ENCODE measurements around the gene KLK2.

DNA sequence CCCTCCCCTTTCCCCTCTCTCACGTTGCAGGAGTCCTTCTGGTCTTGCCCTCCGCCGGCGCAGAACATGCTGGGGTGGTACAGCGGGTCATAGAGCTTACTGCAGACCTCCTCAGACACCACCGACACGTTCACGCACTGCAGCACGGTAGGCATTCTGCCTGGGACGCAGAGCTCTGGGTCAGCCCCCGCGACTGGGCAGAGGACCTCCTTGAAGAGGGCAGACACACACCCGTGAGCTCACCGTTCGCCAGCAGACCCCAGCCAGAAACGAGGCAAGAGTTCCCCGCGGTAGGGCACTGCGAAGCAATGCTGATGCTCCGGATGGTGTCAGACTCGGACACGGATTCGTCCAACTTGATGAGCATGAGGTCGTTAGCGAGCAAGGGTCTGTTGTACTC is 35.1 kb downstream of the KLK2 start:
- TF ChIP-seq KDM5A (IDR thresholded peaks at IDR 0.05; ENCODE audit: borderline replicate concordance, low read length) (no peak), CTCF (CRISPR knock-in tag; IDR thresholded peaks at IDR 0.05) (no peak), FOXA1 (IDR thresholded peaks at IDR 0.05) (no peak), FOXA1 (CRISPR knock-in tag; IDR thresholded peaks at IDR 0.05) (no peak), ZFP37 (CRISPR knock-in tag; IDR thresholded peaks at IDR 0.05; ENCODE audit: borderline replicate concordance) (no peak), NFIC (IDR thresholded peaks at IDR 0.05; ENCODE audit: low read length) (no peak), BRF2 (CRISPR knock-in tag; IDR thresholded peaks at IDR 0.05) (no peak), SRF (IDR thresholded peaks at IDR 0.05; ENCODE audit: low read depth, low read length) (no peak), MYC (CRISPR knock-in tag; IDR thresholded peaks at IDR 0.05; ENCODE audit: borderline replicate concordance) (no peak), RAD21 (CRISPR knock-in tag; IDR thresholded peaks at IDR 0.05) (no peak), RFX5 (IDR thresholded peaks at IDR 0.05; ENCODE audit: low read depth, low read length) (no peak), CHD2 (IDR thresholded peaks at IDR 0.05; ENCODE audit: low read depth, low read length) (no peak), POLR2AphosphoS5 (IDR thresholded peaks at IDR 0.05; ENCODE audit: low read depth, low read length) (no peak)
- TF ChIP-seq, protein P1, sequence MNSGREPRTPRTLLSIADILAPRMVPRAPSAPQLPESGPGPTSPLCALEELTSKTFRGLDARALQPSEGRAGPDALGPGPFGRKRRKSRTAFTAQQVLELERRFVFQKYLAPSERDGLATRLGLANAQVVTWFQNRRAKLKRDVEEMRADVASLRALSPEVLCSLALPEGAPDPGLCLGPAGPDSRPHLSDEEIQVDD (CRISPR knock-in tag; IDR thresholded peaks at IDR 0.05; ENCODE audit: borderline replicate concordance) = no peak
- TF ChIP-seq, protein P2, sequence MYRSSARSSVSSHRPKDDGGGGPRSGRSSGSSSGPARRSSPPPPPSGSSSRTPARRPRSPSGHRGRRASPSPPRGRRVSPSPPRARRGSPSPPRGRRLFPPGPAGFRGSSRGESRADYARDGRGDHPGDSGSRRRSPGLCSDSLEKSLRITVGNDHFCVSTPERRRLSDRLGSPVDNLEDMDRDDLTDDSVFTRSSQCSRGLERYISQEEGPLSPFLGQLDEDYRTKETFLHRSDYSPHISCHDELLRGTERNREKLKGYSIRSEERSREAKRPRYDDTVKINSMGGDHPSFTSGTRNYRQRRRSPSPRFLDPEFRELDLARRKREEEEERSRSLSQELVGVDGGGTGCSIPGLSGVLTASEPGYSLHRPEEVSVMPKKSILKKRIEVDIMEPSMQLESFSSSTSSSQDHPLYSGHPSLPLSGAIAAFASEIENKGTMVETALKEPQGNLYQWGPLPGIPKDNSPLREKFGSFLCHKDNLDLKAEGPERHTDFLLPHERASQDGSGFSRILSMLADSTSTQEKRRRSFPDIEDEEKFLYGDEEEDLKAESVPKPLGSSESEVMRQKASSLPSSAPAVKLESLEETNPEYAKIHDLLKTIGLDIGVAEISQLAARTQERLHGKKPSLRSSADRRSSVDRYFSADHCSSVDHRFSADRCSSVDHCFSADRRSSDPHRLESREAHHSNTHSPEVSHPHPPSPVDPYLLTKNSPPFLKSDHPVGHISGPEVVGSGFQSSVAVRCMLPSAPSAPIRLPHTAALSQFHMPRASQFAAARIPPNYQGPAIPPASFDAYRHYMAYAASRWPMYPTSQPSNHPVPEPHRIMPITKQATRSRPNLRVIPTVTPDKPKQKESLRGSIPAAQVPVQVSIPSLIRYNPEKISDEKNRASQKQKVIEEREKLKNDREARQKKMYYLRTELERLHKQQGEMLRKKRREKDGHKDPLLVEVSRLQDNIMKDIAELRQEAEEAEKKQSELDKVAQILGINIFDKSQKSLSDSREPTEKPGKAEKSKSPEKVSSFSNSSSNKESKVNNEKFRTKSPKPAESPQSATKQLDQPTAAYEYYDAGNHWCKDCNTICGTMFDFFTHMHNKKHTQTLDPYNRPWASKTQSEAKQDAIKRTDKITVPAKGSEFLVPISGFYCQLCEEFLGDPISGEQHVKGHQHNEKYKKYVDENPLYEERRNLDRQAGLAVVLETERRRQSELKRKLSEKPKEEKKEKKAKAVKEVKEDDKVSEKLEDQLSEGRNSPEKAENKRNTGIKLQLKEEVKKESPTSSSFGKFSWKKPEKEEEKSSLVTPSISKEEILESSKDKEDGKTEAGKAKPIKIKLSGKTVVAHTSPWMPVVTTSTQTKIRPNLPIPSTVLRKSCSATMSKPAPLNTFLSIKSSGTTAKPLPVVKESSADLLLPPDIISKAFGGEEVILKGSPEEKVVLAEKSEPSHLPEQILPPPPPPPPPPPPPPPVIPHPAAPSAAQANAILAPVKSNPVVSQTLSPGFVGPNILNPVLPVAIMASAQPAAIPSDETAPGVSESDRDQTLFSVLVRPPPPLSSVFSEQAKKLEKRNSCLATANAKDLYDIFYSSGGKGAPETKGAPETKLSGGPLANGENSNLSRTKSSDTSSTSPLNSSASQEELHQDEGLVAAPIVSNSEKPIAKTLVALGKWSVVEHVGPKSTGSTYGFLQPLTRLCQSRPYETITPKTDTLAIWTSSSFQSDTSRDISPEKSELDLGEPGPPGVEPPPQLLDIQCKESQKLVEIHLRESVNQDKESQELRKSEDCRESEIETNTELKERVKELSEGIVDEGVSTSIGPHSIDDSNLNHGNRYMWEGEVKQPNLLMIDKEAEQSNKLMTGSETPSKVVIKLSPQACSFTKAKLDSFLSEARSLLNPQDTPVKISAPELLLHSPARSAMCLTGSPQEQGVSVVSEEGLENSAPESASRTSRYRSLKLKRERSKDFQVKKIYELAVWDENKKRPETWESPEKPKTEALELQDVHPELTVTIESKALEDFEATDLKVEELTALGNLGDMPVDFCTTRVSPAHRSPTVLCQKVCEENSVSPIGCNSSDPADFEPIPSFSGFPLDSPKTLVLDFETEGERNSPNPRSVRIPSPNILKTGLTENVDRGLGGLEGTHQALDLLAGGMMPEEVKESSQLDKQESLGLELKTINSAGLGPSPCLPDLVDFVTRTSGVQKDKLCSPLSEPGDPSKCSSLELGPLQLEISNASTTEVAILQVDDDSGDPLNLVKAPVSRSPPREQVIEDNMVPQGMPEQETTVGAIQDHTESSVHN (CRISPR knock-in tag; IDR thresholded peaks at IDR 0.05) = no peak

All from HepG2 (cell line).